IMR-90 (cell line): Measurements from ENCODE around the gene MTHFD2L.

Experiments
- BHLHE40 ChIP-seq: fragments of 150-350 bp; IDR thresholded peaks from 2 replicates; pipeline ENCODE4 v1.6.1; 2016; ENCODE audit warnings: mild to moderate bottlenecking, low read depth, low read length
- CEBPB ChIP-seq: IDR thresholded peaks from 2 replicates; pipeline ENCODE4 v1.6.1; 2012; ENCODE audit warnings: low read depth, low read length, improper control_type of control experiment
- CHD1 ChIP-seq: IDR thresholded peaks from 2 replicates; pipeline ENCODE4 v1.6.1; 2012; ENCODE audit warnings: low read depth, low read length, improper control_type of control experiment
- CTCF ChIP-seq: conservative IDR thresholded peaks from 2 replicates; pipeline ENCODE4 v1.5.1; 2012; ENCODE audit warnings: mild to moderate bottlenecking, low read depth, low read length, improper control_type of control experiment
- MAFK ChIP-seq: IDR thresholded peaks from 2 replicates; pipeline ENCODE4 v1.6.1; 2012; ENCODE audit warnings: low read depth, low read length, improper control_type of control experiment
- MAZ ChIP-seq: IDR thresholded peaks from 2 replicates; pipeline ENCODE4 v1.6.1; 2012; ENCODE audit warnings: low read depth, mild to moderate bottlenecking, low read length, improper control_type of control experiment, moderate library complexity, borderline replicate concordance
- MXI1 ChIP-seq: IDR thresholded peaks from 2 replicates; pipeline ENCODE4 v1.6.1; 2012; ENCODE audit warnings: low read depth, mild to moderate bottlenecking, low read length, moderate library complexity, borderline replicate concordance
- NFE2L2 ChIP-seq: fragments of 150-350 bp; IDR thresholded peaks from 2 replicates; pipeline ENCODE4 v1.6.1; 2016; ENCODE audit warnings: low read depth, mild to moderate bottlenecking, low read length
- POLR2A ChIP-seq: IDR thresholded peaks from 2 replicates; pipeline ENCODE4 v1.6.1; 2012; ENCODE audit warnings: mild to moderate bottlenecking, low read depth, low read length
- RAD21 ChIP-seq: IDR thresholded peaks from 2 replicates; pipeline ENCODE4 v1.6.1; 2012; ENCODE audit warnings: low read length, improper control_type of control experiment
- RFX5 ChIP-seq: IDR thresholded peaks from 2 replicates; pipeline ENCODE4 v1.8.0; 2012; ENCODE audit warnings: low read depth, mild to moderate bottlenecking, low read length, moderate library complexity
- SMC3 ChIP-seq: fragments of 150-350 bp; IDR thresholded peaks from 2 replicates; pipeline ENCODE4 v1.6.1; 2016; ENCODE audit warnings: low read depth, mild to moderate bottlenecking, antibody characterized with exemption, low read length, moderate library complexity
- USF2 ChIP-seq: fragments of 150-350 bp; IDR thresholded peaks from 2 replicates; pipeline ENCODE4 v1.6.1; 2017; ENCODE audit warnings: mild to moderate bottlenecking, antibody characterized with exemption, low read length, low read depth
- TF ChIP-seq, protein P1 (sequence below): fragments of 150-350 bp; IDR thresholded peaks from 2 replicates; pipeline ENCODE4 v1.6.1; 2016; ENCODE audit warnings: low read depth, mild to moderate bottlenecking, low read length, moderate library complexity, borderline replicate concordance

- TF ChIP-seq CTCF (no peak), POLR2A (no peak), BHLHE40 (no peak), RAD21 (no peak), MAZ (no peak), USF2 (no peak), SMC3 (no peak), MAFK (no peak), CEBPB (no peak), MXI1 (no peak), NFE2L2 (no peak), RFX5 (no peak), CHD1 (no peak)
- TF ChIP-seq, protein P1, sequence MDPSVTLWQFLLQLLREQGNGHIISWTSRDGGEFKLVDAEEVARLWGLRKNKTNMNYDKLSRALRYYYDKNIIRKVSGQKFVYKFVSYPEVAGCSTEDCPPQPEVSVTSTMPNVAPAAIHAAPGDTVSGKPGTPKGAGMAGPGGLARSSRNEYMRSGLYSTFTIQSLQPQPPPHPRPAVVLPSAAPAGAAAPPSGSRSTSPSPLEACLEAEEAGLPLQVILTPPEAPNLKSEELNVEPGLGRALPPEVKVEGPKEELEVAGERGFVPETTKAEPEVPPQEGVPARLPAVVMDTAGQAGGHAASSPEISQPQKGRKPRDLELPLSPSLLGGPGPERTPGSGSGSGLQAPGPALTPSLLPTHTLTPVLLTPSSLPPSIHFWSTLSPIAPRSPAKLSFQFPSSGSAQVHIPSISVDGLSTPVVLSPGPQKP, result no peak
Measured at GRCh38 chr4:74294681-74295080, 136.8 kb downstream of the MTHFD2L start.
